Measurements from ENCODE around the gene HTRA2. TPM values are rescaled to one million over a fixed set of nuclear protein-coding genes. Genes with fewer than 3 reads are reported as not detected.

HTRA2 gene
- total and polyA plus RNA-seq, 8 donors = 8.5 to 24.3 (median 11.3) TPM

GRCh38 chr2:74514368-74515270, 15.1 kb upstream of the HTRA2 start, which contains the start of gene TLX2:
Gene TLX2 (plus strand): TSS chr2:74514450. CDS start chr2:74514807, 357 bp downstream.
- ATAC-seq (peak in 1 of 4 donors; percentile 6), DNase-seq (peak in 3 of 6 donors; percentile 32 to 84 (median 61)), FAIRE-seq (no peak)
- H3K27me3 ChIP-seq = peaks cover 0 to 72% (median 11%) of the 10 kb centered on the region in 4 donors
- H3K9me3 ChIP-seq = no peaks in the 10 kb centered on the region
- H3K4me1 ChIP-seq = peaks cover 0 to 9% (median 0%) of the 10 kb centered on the region in 3 donors
- no peak within 1 kb of the TSS for H3K4me3 ChIP-seq
- 6 to 8% methylated on average over 72 to 82 of the region's 82 CpGs for WGBS, 2 donors
- intact Hi-C loops (cut with DNase I) = no loop called here
- H3K36me3 ChIP-seq = no peaks in the 10 kb centered on the region
- no peak within 1 kb of the TSS for H3K27ac ChIP-seq
- TF ChIP-seq, protein P1, sequence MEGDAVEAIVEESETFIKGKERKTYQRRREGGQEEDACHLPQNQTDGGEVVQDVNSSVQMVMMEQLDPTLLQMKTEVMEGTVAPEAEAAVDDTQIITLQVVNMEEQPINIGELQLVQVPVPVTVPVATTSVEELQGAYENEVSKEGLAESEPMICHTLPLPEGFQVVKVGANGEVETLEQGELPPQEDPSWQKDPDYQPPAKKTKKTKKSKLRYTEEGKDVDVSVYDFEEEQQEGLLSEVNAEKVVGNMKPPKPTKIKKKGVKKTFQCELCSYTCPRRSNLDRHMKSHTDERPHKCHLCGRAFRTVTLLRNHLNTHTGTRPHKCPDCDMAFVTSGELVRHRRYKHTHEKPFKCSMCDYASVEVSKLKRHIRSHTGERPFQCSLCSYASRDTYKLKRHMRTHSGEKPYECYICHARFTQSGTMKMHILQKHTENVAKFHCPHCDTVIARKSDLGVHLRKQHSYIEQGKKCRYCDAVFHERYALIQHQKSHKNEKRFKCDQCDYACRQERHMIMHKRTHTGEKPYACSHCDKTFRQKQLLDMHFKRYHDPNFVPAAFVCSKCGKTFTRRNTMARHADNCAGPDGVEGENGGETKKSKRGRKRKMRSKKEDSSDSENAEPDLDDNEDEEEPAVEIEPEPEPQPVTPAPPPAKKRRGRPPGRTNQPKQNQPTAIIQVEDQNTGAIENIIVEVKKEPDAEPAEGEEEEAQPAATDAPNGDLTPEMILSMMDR (IDR thresholded peaks at IDR 0.05) = no peak

DNA sequence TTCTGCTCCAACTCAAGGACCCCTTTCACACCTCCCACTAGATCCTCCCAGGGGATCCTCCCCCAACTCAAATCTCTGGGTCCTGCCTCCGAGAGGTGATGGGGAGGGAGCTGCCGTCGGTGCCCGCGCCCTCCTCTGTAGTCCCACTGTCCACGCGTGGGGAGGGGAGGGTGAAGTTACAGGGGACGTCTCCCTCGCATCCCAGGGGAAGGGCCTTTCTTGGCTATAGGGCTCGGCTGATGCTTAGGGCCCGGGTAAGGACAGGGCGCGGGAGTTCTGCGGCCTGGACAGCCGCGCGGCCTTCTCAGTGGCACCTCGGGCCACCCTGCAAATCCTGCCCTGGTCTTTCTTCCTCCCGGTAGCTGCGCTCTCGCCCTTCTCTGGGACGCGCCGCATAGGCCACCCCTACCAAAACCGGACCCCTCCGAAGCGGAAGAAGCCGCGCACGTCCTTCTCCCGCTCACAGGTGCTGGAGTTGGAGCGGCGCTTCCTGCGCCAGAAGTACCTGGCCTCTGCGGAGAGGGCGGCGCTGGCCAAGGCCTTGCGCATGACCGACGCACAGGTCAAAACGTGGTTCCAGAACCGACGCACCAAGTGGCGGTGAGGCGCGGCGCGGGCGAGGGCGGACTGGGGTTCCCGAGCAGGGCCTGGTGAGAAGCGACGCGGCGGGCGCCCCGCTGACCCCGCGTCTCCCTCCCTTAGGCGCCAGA, 14.3 kb upstream of the HTRA2 start:
- TF ChIP-seq, protein P1 (IDR thresholded peaks at IDR 0.05) = no peak
- FAIRE-seq (no peak), DNase-seq (peak in 3 of 6 donors; percentile 28 to 71 (median 65)), ATAC-seq (peak; percentile 5 to 51 (median 30))
- Histone ChIP-seq H3K4me3 (peak overlapping the region; percentile 2 to 45 (median 19)), H3K27ac (no peak overlapping the region), H3K27me3 (peaks cover 0 to 80% (median 14%) of the 10 kb centered on the region in 4 donors), H3K9me3 (no peaks in the 10 kb centered on the region), H3K36me3 (no peaks in the 10 kb centered on the region), H3K4me1 (peaks cover 0 to 9% (median 0%) of the 10 kb centered on the region in 3 donors)
- intact Hi-C loops (cut with DNase I) = no loop called here
- 10% methylated on average over 49 to 60 of the region's 60 CpGs for WGBS, 2 donors

DNA sequence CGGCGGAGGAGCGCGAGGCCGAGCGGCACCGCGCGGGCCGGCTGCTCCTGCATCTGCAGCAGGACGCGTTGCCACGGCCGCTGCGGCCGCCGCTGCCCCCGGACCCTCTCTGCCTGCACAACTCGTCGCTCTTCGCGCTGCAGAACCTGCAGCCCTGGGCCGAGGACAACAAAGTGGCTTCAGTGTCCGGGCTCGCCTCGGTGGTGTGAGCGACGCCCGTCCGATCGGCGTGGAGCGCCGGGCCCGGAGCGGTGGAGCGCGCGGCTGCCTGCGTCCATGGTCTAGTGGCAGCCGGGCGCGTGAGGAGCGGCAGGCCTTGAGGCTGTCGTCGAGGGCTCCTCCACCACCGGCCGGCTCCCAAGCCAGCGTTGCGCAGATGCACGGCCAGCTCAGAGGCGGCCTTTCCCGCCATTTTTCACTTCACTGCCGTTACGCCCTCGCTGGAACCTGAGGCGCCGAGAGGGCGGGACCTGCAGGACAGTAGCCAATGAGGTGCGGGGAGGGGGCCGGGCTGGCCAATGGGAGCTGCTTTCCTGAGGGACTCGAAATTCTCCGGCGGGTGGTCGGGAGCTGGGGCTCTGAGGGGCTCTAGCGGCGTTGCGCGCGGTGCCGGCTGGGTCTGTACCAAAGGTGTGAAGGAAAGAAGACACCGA, 13.6 kb upstream of the HTRA2 start:
- peaks cover 0 to 86% (median 14%) of the 10 kb centered on the region in 4 donors for H3K27me3 ChIP-seq
- peak overlapping the region; percentile 2 to 45 (median 19) for H3K4me3 ChIP-seq
- no peaks in the 10 kb centered on the region for H3K36me3 ChIP-seq
- DNase-seq (peak; percentile 62 to 88 (median 72)), ATAC-seq (peak; percentile 84 to 97 (median 92)), FAIRE-seq (no peak)
- peaks cover 0 to 9% (median 0%) of the 10 kb centered on the region in 3 donors for H3K4me1 ChIP-seq
- intact Hi-C loops (cut with DNase I) = no loop called here
- 3 to 5% methylated on average over 65 to 72 of the region's 72 CpGs for WGBS, 2 donors
- H3K9me3 ChIP-seq = no peaks in the 10 kb centered on the region
- TF ChIP-seq, protein P1 (IDR thresholded peaks at IDR 0.05) = no peak
- no peak overlapping the region for H3K27ac ChIP-seq

DNA sequence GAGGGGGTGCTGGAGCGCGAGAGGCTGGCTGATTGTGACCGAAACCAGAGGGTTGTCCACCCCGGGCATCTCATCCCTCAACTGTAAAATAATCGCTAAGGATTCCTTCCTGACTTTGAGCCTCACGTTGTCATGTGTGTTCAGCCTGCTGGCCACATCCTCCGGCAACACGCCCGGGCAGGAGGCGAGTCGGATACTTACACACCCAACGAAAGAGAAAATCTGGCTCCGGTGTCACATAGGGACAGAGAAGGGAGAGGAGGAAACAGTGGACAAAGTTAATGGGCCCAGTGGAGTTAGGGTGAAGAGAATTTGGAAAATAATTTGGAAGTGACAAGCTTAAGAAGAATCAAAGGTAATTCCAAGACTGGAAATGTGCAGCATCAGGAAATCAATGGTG, 13.1 kb upstream of the HTRA2 start:
- TF ChIP-seq, protein P1 (IDR thresholded peaks at IDR 0.05) = no peak
- DNase-seq (no peak), ATAC-seq (no peak), FAIRE-seq (no peak)
- Histone ChIP-seq H3K36me3 (no peaks in the 10 kb centered on the region), H3K9me3 (no peaks in the 10 kb centered on the region), H3K4me1 (peaks cover 0 to 9% (median 0%) of the 10 kb centered on the region in 3 donors), H3K27ac (no peak overlapping the region), H3K4me3 (peak overlapping the region in 1 of 4 donors; percentile 45), H3K27me3 (peaks cover 0 to 85% (median 14%) of the 10 kb centered on the region in 4 donors)
- intact Hi-C loops (cut with DNase I) = no loop called here
- 67 to 72% methylated on average over 13 of the region's 13 CpGs for WGBS, 2 donors

All from pancreas (tissue), 10 donors.